NB4 (cell line): ENCODE results near the gene CLK3.
"Not testable (repeated sequence)": the region's sequence is repeated elsewhere in the genome, so short reads cannot be mapped to it uniquely, and the experiment has no call there.

Experiments
- DNase-seq: peaks from one replicate; pipeline ENCODE4 v3.0.0; 2010; ENCODE audit warnings: low read depth
- H3K4me3 ChIP-seq: one replicate; pipeline ENCODE4 v1.5.1; 2011; ENCODE audit warnings: mild to moderate bottlenecking, low read depth, low read length, moderate library complexity
- CTCF ChIP-seq: IDR thresholded peaks from one replicate; pipeline ENCODE4 v1.5.1; 2012; ENCODE audit warnings: low read depth, low read length
- MYC ChIP-seq: IDR thresholded peaks from 2 replicates; pipeline ENCODE4 v1.6.1; 2011; ENCODE audit warnings: low read depth, low read length
- POLR2A ChIP-seq: IDR thresholded peaks from 2 replicates; pipeline ENCODE4 v1.6.1; 2011; ENCODE audit warnings: mild to moderate bottlenecking; ENCODE audit not compliant: insufficient read length; ENCODE audit errors: extremely low read depth
- TF ChIP-seq, protein P1 (sequence below): IDR thresholded peaks from 2 replicates; pipeline ENCODE4 v1.6.1; 2011; ENCODE audit warnings: low read depth, low read length

Gene CLK3

DNA sequence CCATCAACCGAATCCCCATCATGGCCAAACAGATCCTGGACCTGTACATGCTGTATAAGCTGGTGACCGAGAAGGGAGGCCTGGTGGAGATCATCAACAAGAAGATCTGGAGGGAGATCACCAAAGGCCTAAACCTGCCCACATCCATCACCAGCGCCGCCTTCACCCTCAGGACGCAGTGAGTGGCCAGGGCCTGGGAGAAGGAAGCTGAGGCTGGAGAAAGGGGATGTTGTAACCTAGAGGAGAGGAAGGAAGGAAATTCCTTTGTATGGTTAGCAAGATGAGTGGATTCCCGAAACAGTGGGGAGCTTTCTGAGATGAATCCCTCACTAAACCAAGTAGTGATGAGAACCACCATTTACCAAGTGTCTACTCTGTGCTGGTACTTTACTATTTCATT lies 25.8 kb upstream of the CLK3 start:
- no peak for DNase-seq
- H3K4me3 ChIP-seq = no peak overlapping the region
- TF ChIP-seq, protein P1, sequence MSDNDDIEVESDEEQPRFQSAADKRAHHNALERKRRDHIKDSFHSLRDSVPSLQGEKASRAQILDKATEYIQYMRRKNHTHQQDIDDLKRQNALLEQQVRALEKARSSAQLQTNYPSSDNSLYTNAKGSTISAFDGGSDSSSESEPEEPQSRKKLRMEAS = no peak
- TF ChIP-seq MYC (no peak), POLR2A (no peak), CTCF (no peak)

DNA sequence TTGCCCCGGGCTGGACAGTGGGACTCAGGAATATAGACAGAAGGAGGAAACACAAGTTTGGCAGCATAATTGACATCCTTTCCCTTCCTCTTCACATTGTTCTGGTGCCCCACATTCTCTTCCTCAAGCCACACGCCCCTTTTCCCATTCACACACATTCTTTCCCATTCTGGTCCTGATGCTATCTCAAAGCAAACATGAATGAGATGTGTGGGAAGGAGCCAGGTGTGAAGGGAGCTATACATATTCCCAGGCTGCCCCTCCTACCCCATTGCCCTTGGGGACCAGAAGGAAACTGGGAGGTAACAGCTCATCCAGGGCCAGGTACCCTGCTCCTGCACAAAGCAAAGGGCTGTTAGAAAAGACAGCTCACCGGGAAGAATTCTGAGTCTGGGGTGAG lies 23.4 kb upstream of the CLK3 start:
- TF ChIP-seq MYC (no peak), POLR2A (no peak), CTCF (no peak)
- TF ChIP-seq, protein P1 = no peak
- H3K4me3 ChIP-seq = no peak overlapping the region
- no peak for DNase-seq

DNA sequence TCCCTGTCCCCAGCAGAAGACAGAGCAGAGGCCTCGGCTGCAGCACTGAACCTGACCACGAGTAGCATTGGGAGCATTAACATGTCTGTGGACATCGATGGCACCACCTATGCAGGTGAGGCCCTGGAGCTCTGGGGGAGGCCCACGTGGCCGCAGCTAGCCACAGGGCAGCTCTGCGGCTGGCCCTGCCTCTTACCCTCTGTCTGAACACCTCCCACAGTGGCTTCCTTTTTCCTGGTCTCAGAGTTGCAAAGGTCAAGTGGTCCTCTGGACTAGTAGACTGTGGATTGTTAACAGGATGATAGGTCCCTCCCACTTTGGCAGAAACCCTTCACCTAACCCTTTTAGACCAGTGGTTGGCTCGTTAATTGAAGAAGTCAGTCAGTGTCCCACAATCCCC lies 22.5 kb upstream of the CLK3 start:
- TF ChIP-seq, protein P1 = no peak
- TF ChIP-seq POLR2A = no peak
- TF ChIP-seq MYC = no peak
- TF ChIP-seq CTCF = no peak
- no peak for DNase-seq
- no peak overlapping the region for H3K4me3 ChIP-seq

- DNase-seq = no peak
- no peak overlapping the region for H3K4me3 ChIP-seq
- TF ChIP-seq, protein P1 = no peak
- TF ChIP-seq MYC (no peak), POLR2A (no peak), CTCF (no peak)
Measured at GRCh38 chr15:74594455-74594854, 21.2 kb upstream of the CLK3 start.

DNA sequence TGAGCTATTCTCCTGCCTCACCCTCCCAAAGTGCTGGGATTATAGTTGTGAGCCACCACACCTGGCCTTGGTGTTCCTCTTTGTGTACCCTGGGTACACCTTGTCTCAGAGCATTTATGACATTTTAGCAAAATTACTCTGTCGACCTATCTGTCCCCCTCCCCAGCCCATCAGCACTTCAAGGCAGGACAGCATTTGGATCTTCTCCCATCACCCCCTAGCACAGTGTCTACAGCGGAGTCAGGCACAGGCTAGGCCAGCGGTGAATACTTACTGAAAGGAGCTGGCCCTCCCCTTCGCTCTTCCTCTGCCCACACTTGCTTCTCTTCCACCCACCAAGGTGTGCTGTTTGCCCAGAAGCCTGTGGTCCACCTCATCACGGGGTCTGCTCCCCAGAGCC lies 20.4 kb upstream of the CLK3 start:
- TF ChIP-seq CTCF = no peak
- TF ChIP-seq POLR2A = no peak
- no peak for DNase-seq
- no peak overlapping the region for H3K4me3 ChIP-seq

DNA sequence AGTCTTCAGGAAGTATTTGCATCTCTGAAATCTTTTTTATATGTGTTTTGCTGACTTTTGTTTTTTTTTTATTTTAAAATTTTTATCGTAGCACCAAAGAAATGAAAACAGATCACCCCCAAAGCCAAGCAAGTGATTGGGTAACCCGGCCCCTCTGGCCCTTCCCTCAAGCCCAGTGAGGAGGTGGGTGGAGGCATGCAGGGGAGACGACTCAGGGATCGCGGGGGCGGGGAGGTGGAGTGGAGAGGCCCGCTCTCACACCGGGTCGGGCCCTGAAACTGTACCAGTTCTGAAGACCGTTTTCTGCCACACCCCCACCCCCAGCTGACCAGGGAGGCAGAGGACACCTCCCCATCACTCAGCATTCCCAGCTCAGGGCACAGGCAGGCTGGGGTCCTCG lies 18.9 kb upstream of the CLK3 start:
- H3K4me3 ChIP-seq, DNase-seq: not testable (repeated sequence)

DNA sequence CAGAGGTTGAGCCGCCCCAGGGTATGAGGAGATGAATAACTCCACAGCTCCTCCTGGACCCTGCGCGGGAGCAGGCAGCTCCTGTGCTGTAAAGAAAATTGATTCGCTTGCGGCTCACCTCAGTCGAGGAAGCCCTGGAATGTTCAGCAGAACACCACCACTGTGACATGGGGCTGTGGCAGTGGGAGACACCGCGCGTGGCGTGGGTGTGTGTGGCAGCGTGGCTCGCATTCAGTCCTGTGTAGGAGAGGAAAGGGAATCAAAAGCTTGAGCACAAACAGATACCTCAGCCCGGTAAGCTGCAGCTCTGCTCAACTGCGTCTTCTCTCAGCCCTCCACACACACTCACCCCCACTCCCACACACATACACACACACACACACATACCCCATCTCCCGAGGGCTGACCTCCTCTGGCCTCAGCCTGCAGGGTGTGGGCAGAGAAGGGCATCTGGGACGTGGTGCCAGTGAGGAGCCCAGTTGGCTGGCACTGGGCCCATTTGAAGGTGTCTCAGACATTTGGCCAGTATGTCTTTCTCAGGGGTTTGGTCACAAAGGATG lies 18.4 kb upstream of the CLK3 start:
- DNase-seq, H3K4me3 ChIP-seq: not testable (repeated sequence)
